HEK293T (cell line): ENCODE measurements around the gene RMP24.

ENCODE experiments used
- ARNT ChIP-seq: fragments of 450-650 bp; IDR thresholded peaks from 2 replicates; pipeline ENCODE4 v1.6.1; 2017; ENCODE audit warnings: mild to moderate bottlenecking
- BHLHE40 ChIP-seq: fragments of 450-650 bp; IDR thresholded peaks from 2 replicates; pipeline ENCODE4 v1.6.1; 2016; ENCODE audit warnings: mild to moderate bottlenecking, moderate library complexity, borderline replicate concordance
- ELF4 ChIP-seq: fragments of 450-650 bp; IDR thresholded peaks from 2 replicates; pipeline ENCODE4 v1.6.1; 2017; ENCODE audit warnings: antibody characterized with exemption
- FOXA1 ChIP-seq: fragments of 450-650 bp; IDR thresholded peaks from 2 replicates; pipeline ENCODE4 v1.6.1; 2016; ENCODE audit warnings: mild to moderate bottlenecking
- FOXK2 ChIP-seq: fragments of 450-650 bp; IDR thresholded peaks from 2 replicates; pipeline ENCODE4 v1.6.1; 2016; ENCODE audit warnings: mild to moderate bottlenecking
- FOXM1 ChIP-seq: fragments of 450-650 bp; IDR thresholded peaks from 2 replicates; pipeline ENCODE4 v1.6.1; 2017; ENCODE audit warnings: mild to moderate bottlenecking, borderline replicate concordance
- HDGF ChIP-seq: fragments of 450-650 bp; IDR thresholded peaks from 2 replicates; pipeline ENCODE4 v1.6.1; 2017; ENCODE audit warnings: antibody characterized with exemption, borderline replicate concordance
- PKNOX1 ChIP-seq: fragments of 450-650 bp; IDR thresholded peaks from 2 replicates; pipeline ENCODE4 v1.6.1; 2016
- SP1 ChIP-seq: fragments of 450-650 bp; IDR thresholded peaks from 2 replicates; pipeline ENCODE4 v1.6.1; 2017
- SUZ12 ChIP-seq: fragments of 450-650 bp; IDR thresholded peaks from 2 replicates; pipeline ENCODE4 v1.6.1; 2016; ENCODE audit warnings: mild to moderate bottlenecking
- TARDBP ChIP-seq: fragments of 450-650 bp; IDR thresholded peaks from 2 replicates; pipeline ENCODE4 v1.6.1; 2016

DNA sequence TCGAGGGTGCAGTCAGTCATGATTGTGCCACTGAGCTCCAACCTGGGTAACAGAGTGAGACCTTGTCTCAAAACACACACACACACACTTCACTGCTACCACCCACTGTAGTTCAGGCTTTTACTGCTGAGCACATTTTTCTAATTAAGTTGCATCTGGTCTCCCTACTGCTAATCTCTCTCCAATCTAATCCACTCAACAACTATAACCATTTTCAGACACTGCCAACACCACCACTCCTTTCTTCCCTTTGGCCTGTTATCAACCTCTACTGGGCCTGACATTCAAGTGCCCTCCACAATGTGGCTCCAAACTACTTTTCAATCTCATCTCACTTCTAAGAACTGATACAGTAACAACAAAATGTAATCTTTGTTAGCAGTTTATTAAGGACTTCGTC is 44.8 kb downstream of the RMP24 start:
- TF ChIP-seq ELF4: no peak
- TF ChIP-seq ARNT: no peak
- no peak for TF ChIP-seq BHLHE40
- no peak for TF ChIP-seq SP1
- TF ChIP-seq FOXK2: no peak
- TF ChIP-seq FOXM1: no peak
- TF ChIP-seq TARDBP: no peak
- TF ChIP-seq HDGF: no peak
- TF ChIP-seq FOXA1: no peak
- no peak for TF ChIP-seq PKNOX1
- no peak for TF ChIP-seq SUZ12
